GM10266 (cell line): Measurements from ENCODE around the gene HSD11B1.

ENCODE experiments used
- DNase-seq: peaks from one replicate; pipeline ENCODE4 v3.0.0; 2012; ENCODE audit errors: extremely low spot score
- CTCF ChIP-seq: IDR thresholded peaks from 2 replicates; pipeline ENCODE4 v1.5.1; 2012; ENCODE audit warnings: mild to moderate bottlenecking, low read depth; ENCODE audit not compliant: control insufficient read depth, insufficient read depth; ENCODE audit errors: missing control alignments

The HSD11B1 gene

GRCh38 chr1:209703834-209704504 lies 677 bp upstream of the HSD11B1 start:
- no peak for TF ChIP-seq CTCF
- DNase-seq: peak; percentile 25

GRCh38 chr1:209705033-209705598 lies 470 bp downstream of the HSD11B1 start:
- no peak for DNase-seq
- TF ChIP-seq CTCF: no peak

- DNase-seq: no peak
- TF ChIP-seq CTCF: no peak
These were observed 2.0 kb downstream of the HSD11B1 start for GRCh38 chr1:209706622-209707021.

- DNase-seq: no peak
- no peak for TF ChIP-seq CTCF
These were observed 2.7 kb downstream of the HSD11B1 start for GRCh38 chr1:209707308-209707707.

GRCh38 chr1:209708297-209708696 lies 3.7 kb downstream of the HSD11B1 start:
- TF ChIP-seq CTCF: no peak
- DNase-seq: no peak

- no peak for TF ChIP-seq CTCF
- peak; percentile 15 for DNase-seq
These were observed 5.4 kb downstream of the HSD11B1 start for GRCh38 chr1:209710093-209710492.

GRCh38 chr1:209710847-209711246 lies 6.2 kb downstream of the HSD11B1 start:
- DNase-seq: no peak
- no peak for TF ChIP-seq CTCF
